Keratinocyte (primary cell): ENCODE results near the gene OR13C3. TPM values are rescaled to one million over a fixed set of nuclear protein-coding genes. Genes with fewer than 3 reads are reported as not detected.

Experiments
- DNase-seq: peaks from one replicate; pipeline ENCODE4 v3.0.0-alpha.2; 2011; ENCODE audit warnings: low read depth, missing footprints, low spot score
- FAIRE-seq: peaks from 2 replicates; lab custom pipeline; 2011; peaks lifted over from hg19 to GRCh38; lab: Jason Lieb, UNC
- H2AFZ ChIP-seq: 2 replicates; pipeline ENCODE4 v1.6.0; 2012; ENCODE audit warnings: low read length, control low read depth, inconsistent platforms; ENCODE audit not compliant: control insufficient read depth
- H3K27ac ChIP-seq: 2 replicates; pipeline ENCODE4 v1.5.1; 2011; ENCODE audit warnings: low read length; ENCODE audit not compliant: control insufficient read depth, insufficient read depth
- H3K27me3 ChIP-seq: 3 replicates; pipeline ENCODE4 v1.6.0; 2011; ENCODE audit warnings: low read length; ENCODE audit not compliant: control insufficient read depth, insufficient read depth; ENCODE audit errors: extremely low read depth
- H3K36me3 ChIP-seq, 2 experiments: 2 replicates in 1 of 2; 3 replicates in 1 of 2; pipeline ENCODE4 v1.5.1; 2011; ENCODE audit warnings: low read length in 2 of 2, mild to moderate bottlenecking in 1 of 2; ENCODE audit not compliant: control insufficient read depth in 2 of 2, insufficient read depth in 2 of 2; ENCODE audit errors: extremely low read depth in 1 of 2
- H3K4me1 ChIP-seq: 3 replicates; pipeline ENCODE4 v1.5.1; 2011; ENCODE audit warnings: low read length; ENCODE audit not compliant: control insufficient read depth, insufficient read depth; ENCODE audit errors: extremely low read depth
- H3K4me2 ChIP-seq: 3 replicates; pipeline ENCODE4 v1.6.0; 2011; ENCODE audit warnings: low read depth, low read length; ENCODE audit not compliant: control insufficient read depth, insufficient read depth; ENCODE audit errors: extremely low read depth
- H3K4me3 ChIP-seq, 3 experiments: fragments of 200-600 bp in 1 of 3; sonication (generic) in 1 of 3; 2 replicates in 2 of 3; 3 replicates in 1 of 3; pipeline ENCODE4 v1.5.1; 2011 to 2016; ENCODE audit warnings: low read length in 3 of 3, mild to moderate bottlenecking in 3 of 3, control low read depth in 2 of 3, inconsistent platforms in 1 of 3, low read depth in 1 of 3, mixed read lengths in 1 of 3, mixed run types in 1 of 3, moderate library complexity in 1 of 3; ENCODE audit not compliant: control insufficient read depth in 2 of 3, insufficient read depth in 2 of 3; ENCODE audit errors: extremely low read depth in 1 of 3
- H3K79me2 ChIP-seq: 2 replicates; pipeline ENCODE4 v1.6.0; 2012; ENCODE audit warnings: low read length; ENCODE audit not compliant: control insufficient read depth, insufficient read depth
- H3K9ac ChIP-seq: 3 replicates; pipeline ENCODE4 v1.6.0; 2011; ENCODE audit warnings: low read length; ENCODE audit not compliant: control insufficient read depth, insufficient read depth; ENCODE audit errors: extremely low read depth
- H3K9me1 ChIP-seq: 3 replicates; pipeline ENCODE4 v1.6.0; 2011; ENCODE audit warnings: low read length; ENCODE audit not compliant: control insufficient read depth, insufficient read depth; ENCODE audit errors: extremely low read depth
- H3K9me3 ChIP-seq: 2 replicates; pipeline ENCODE4 v1.5.1; 2012; ENCODE audit warnings: low read depth, low read length; ENCODE audit not compliant: control insufficient read depth
- H4K20me1 ChIP-seq: 3 replicates; pipeline ENCODE4 v1.6.0; 2011; ENCODE audit warnings: low read length; ENCODE audit not compliant: control insufficient read depth, insufficient read depth; ENCODE audit errors: extremely low read depth
- CTCF ChIP-seq, 3 experiments: IDR thresholded peaks in 1 of 3; conservative IDR thresholded peaks in 1 of 3; optimal IDR thresholded peaks in 1 of 3; 2 replicates in 2 of 3; 3 replicates in 1 of 3; pipeline versions ENCODE3 to v1.5.1; 2011; ENCODE audit warnings: low read length in 3 of 3, mild to moderate bottlenecking in 3 of 3, moderate library complexity in 2 of 3, control low read depth in 1 of 3, inconsistent platforms in 1 of 3; ENCODE audit not compliant: insufficient read depth in 2 of 3; ENCODE audit errors: extremely low read depth in 1 of 3
- EZH2 ChIP-seq: IDR thresholded peaks from one replicate; pipeline ENCODE4 v1.6.1; 2012; ENCODE audit warnings: inconsistent platforms, mild to moderate bottlenecking, low read length, moderate library complexity
- dilution Hi-C: fragments of 300-500 bp; cut with MboI; formaldehyde crosslinking; loops from one replicate; pipeline ENCODE4 v1.7.0; 2020; ENCODE audit warnings: low sequenced_read_pairs; ENCODE audit not compliant: extremely low pct_ligation_motif_present
- polyA plus RNA-seq, 5 experiments: library from polyadenylated mRNA; depleted of rRNA in 3 of 5; stranded (reverse) in 3 of 5; stranded (forward) in 1 of 5; unstranded in 1 of 5; fragments of >200 nt; gene quantifications; 1 replicate in 1 of 5; 2 replicates in 3 of 5; 3 replicates in 1 of 5; pipeline versions ENCODE4 v1.2.1 to v1.2.3, GENCODE V29; 2011 to 2012; ENCODE audit warnings: missing spikeins in 2 of 5, low read depth in 1 of 5, low replicate concordance in 1 of 5

OR13C3 gene
- polyA plus RNA-seq, 1 donor (not counting 4 experiments of a cell fraction or from before 2014, with no cell fraction given) = not detected

GRCh38 chr9:104506565-104506964 lies 30.1 kb downstream of the OR13C3 start:
- TF ChIP-seq EZH2 = no peak
- TF ChIP-seq CTCF (optimal IDR thresholded peaks at IDR 0.05 in 1 of 3, IDR thresholded peaks at IDR 0.05 in 1 of 3, conservative IDR thresholded peaks at IDR 0.05 in 1 of 3; ENCODE audit: extremely low read depth in 1 of 3, insufficient read depth in 2 of 3, low read length in 3 of 3) = no peak
- H3K36me3 ChIP-seq = no peaks in the 10 kb centered on the region
- H3K4me3 ChIP-seq = no peak overlapping the region
- H3K27me3 ChIP-seq = no peaks in the 10 kb centered on the region
- H2AFZ ChIP-seq = no peak overlapping the region
- FAIRE-seq (no peak), DNase-seq (no peak)
- no peaks in the 10 kb centered on the region for H3K9me3 ChIP-seq
- no peaks in the 10 kb centered on the region for H4K20me1 ChIP-seq
- H3K9me1 ChIP-seq = no peaks in the 10 kb centered on the region
- H3K4me1 ChIP-seq = peaks cover 6% of the 10 kb centered on the region
- H3K27ac ChIP-seq = no peak overlapping the region
- H3K4me2 ChIP-seq = no peak overlapping the region
- H3K9ac ChIP-seq = no peak overlapping the region
- H3K79me2 ChIP-seq = no peaks in the 10 kb centered on the region
- dilution Hi-C loops = no loop called here

- FAIRE-seq = no peak
- Histone ChIP-seq H3K9ac (no peak within 1 kb of the TSS), H3K4me2 (no peak within 1 kb of the TSS), H3K79me2 (no peaks in the 10 kb centered on the region), H3K27me3 (no peaks in the 10 kb centered on the region), H3K27ac (no peak within 1 kb of the TSS), H3K4me1 (peaks cover 6% of the 10 kb centered on the region), H3K4me3 (no peak within 1 kb of the TSS), H4K20me1 (no peaks in the 10 kb centered on the region), H3K9me1 (no peaks in the 10 kb centered on the region), H3K36me3 (no peaks in the 10 kb centered on the region), H2AFZ (no peak within 1 kb of the TSS), H3K9me3 (no peaks in the 10 kb centered on the region)
- no peak for DNase-seq
- dilution Hi-C loops = no loop called here
- TF ChIP-seq EZH2 (no peak), CTCF (optimal IDR thresholded peaks at IDR 0.05 in 1 of 3, IDR thresholded peaks at IDR 0.05 in 1 of 3, conservative IDR thresholded peaks at IDR 0.05 in 1 of 3; ENCODE audit: extremely low read depth in 1 of 3, insufficient read depth in 2 of 3, low read length in 3 of 3) (no peak)
These were observed 32.7 kb downstream of the OR13C3 start, which contains the start of gene OR13F1 for GRCh38 chr9:104503963-104504362. OR13F1 (plus strand) TSS chr9:104504263; CDS start chr9:104504263, 0 bp downstream.
